Colonic mucosa (tissue), 4 donors: ENCODE measurements around the gene SLX9. TPM values are rescaled to one million over a fixed set of nuclear protein-coding genes. Genes with fewer than 3 reads are reported as not detected.

Experiments
- DNase-seq: peaks from one replicate; pipeline ENCODE4 v3.0.0-alpha.2; 2020
- H3K27ac ChIP-seq: fragments of 200-600 bp; one replicate; pipeline ENCODE4 v1.8.0; 2021
- H3K27me3 ChIP-seq: fragments of 200-600 bp; one replicate; pipeline ENCODE4 v1.8.0; 2021
- H3K36me3 ChIP-seq: fragments of 200-600 bp; one replicate; pipeline ENCODE4 v1.8.0; 2021
- H3K4me1 ChIP-seq: fragments of 200-600 bp; one replicate; pipeline ENCODE4 v1.8.0; 2021; ENCODE audit warnings: mild to moderate bottlenecking
- H3K4me3 ChIP-seq: fragments of 200-600 bp; one replicate; pipeline ENCODE4 v1.8.0; 2021
- H3K9ac ChIP-seq, 2 donors: one replicate each; pipeline ENCODE4 v1.7.0; 2013; ENCODE audit warnings: control low read depth in 2 of 2, low read depth in 2 of 2, low read length in 2 of 2
- H3K9me3 ChIP-seq: fragments of 200-600 bp; one replicate; pipeline ENCODE4 v1.8.0; 2021
- CTCF ChIP-seq: fragments of 200-600 bp; IDR thresholded peaks from one replicate; pipeline ENCODE4 v1.8.0; 2022; ENCODE audit warnings: antibody characterized with exemption, mild to moderate bottlenecking
- intact Hi-C: fragments of 100-400 bp; cut with DNase I; formaldehyde crosslinking; loops from one replicate; pipeline ENCODE4 v1.14.1; 2022
- total RNA-seq, 2 donors: library from RNA; stranded (reverse); fragmentation: NEBNext Ultra II Directional in 1 of 2; extraction: Animal tissue kit (Norgen Biotek cat#: 25700) in 1 of 2; gene quantifications; one replicate each; pipeline ENCODE4 v1.2.1, GENCODE V29; 2021
- donor health status: healthy.
- donor health status: DM: no; HTN: no; CAD: no.
- donor health status: DM: no; HTN: no; CAD: no.

Gene SLX9
- total RNA-seq, 2 donors from 2014 or later = 30.6 to 50.1 TPM

GRCh38 chr21:44996096-44996495 lies 56.3 kb downstream of the SLX9 start:
- no peak overlapping the region for H3K27ac ChIP-seq
- H3K9me3 ChIP-seq = no peaks in the 10 kb centered on the region
- no peaks in the 10 kb centered on the region for H3K27me3 ChIP-seq
- intact Hi-C loops = no loop called here
- no peak for TF ChIP-seq CTCF
- no peak overlapping the region for H3K9ac ChIP-seq
- DNase-seq = no peak
- H3K36me3 ChIP-seq = no peaks in the 10 kb centered on the region
- H3K4me1 ChIP-seq = no peaks in the 10 kb centered on the region
- H3K4me3 ChIP-seq = no peak overlapping the region

GRCh38 chr21:44996501-44996921 lies 56.7 kb downstream of the SLX9 start:
- TF ChIP-seq CTCF = no peak
- Histone ChIP-seq H3K4me1 (no peaks in the 10 kb centered on the region), H3K36me3 (no peaks in the 10 kb centered on the region), H3K27ac (no peak overlapping the region), H3K4me3 (no peak overlapping the region), H3K9me3 (no peaks in the 10 kb centered on the region), H3K27me3 (no peaks in the 10 kb centered on the region), H3K9ac (no peak overlapping the region)
- no peak for DNase-seq
- intact Hi-C loops = no loop called here

GRCh38 chr21:44996983-44997936 lies 57.4 kb downstream of the SLX9 start:
- DNase-seq = no peak
- H3K27me3 ChIP-seq = no peaks in the 10 kb centered on the region
- no peaks in the 10 kb centered on the region for H3K36me3 ChIP-seq
- TF ChIP-seq CTCF = no peak
- H3K9ac ChIP-seq = no peak overlapping the region
- intact Hi-C loops = no loop called here
- H3K27ac ChIP-seq = no peak overlapping the region
- no peaks in the 10 kb centered on the region for H3K4me1 ChIP-seq
- no peak overlapping the region for H3K4me3 ChIP-seq
- no peaks in the 10 kb centered on the region for H3K9me3 ChIP-seq

GRCh38 chr21:44998086-44998620 lies 58.3 kb downstream of the SLX9 start:
- intact Hi-C loops = no loop called here
- Histone ChIP-seq H3K36me3 (no peaks in the 10 kb centered on the region), H3K9ac (no peak overlapping the region), H3K27me3 (no peaks in the 10 kb centered on the region), H3K27ac (no peak overlapping the region), H3K4me3 (no peak overlapping the region), H3K4me1 (no peaks in the 10 kb centered on the region), H3K9me3 (no peaks in the 10 kb centered on the region)
- no peak for TF ChIP-seq CTCF
- no peak for DNase-seq

GRCh38 chr21:44998621-44999427 lies 59.0 kb downstream of the SLX9 start:
- H3K4me3 ChIP-seq = no peak overlapping the region
- no peak for DNase-seq
- no peak for TF ChIP-seq CTCF
- no peaks in the 10 kb centered on the region for H3K9me3 ChIP-seq
- intact Hi-C loops = no loop called here
- no peaks in the 10 kb centered on the region for H3K36me3 ChIP-seq
- H3K9ac ChIP-seq = no peak overlapping the region
- no peaks in the 10 kb centered on the region for H3K4me1 ChIP-seq
- no peak overlapping the region for H3K27ac ChIP-seq
- no peaks in the 10 kb centered on the region for H3K27me3 ChIP-seq
